Psoas muscle (tissue), 8 donors: Measurements from ENCODE around the gene CALHM2. TPM values are rescaled to one million over a fixed set of nuclear protein-coding genes. Genes with fewer than 3 reads are reported as not detected.

Experiments
- ATAC-seq, 4 donors: fragments of 200-7000 bp; cut with Tn5 transposase; one replicate each; pipeline ENCODE4 v1.9.1; 2020; ENCODE audit warnings: moderate library complexity in 3 of 4, mild to moderate bottlenecking in 2 of 4
- DNase-seq, 2 donors: peaks; one replicate each; pipeline ENCODE4 v3.0.0-alpha.2; 2020
- H3K27ac ChIP-seq: fragments of 200-600 bp; one replicate; pipeline ENCODE4 v1.8.0; 2022
- H3K27me3 ChIP-seq, 3 donors: fragments of 200-600 bp in 1 of 3; one replicate each; pipeline versions ENCODE4 v1.6.1 to v1.8.0; 2013 to 2022; ENCODE audit warnings: low read length in 2 of 3, mild to moderate bottlenecking in 2 of 3, moderate library complexity in 1 of 3; ENCODE audit not compliant: insufficient read depth in 3 of 3
- H3K36me3 ChIP-seq, 2 donors: fragments of 200-600 bp in 1 of 2; one replicate each; pipeline versions ENCODE4 v1.6.1 to v1.8.0; 2013 to 2022; ENCODE audit warnings: low read depth in 1 of 2, mild to moderate bottlenecking in 1 of 2, moderate library complexity in 1 of 2; ENCODE audit not compliant: insufficient read depth in 1 of 2
- H3K4me1 ChIP-seq: fragments of 200-600 bp; one replicate; pipeline ENCODE4 v1.8.0; 2022
- H3K4me3 ChIP-seq: fragments of 200-600 bp; one replicate; pipeline ENCODE4 v1.8.0; 2022; ENCODE audit warnings: mild to moderate bottlenecking
- H3K9me3 ChIP-seq: fragments of 200-600 bp; one replicate; pipeline ENCODE4 v1.8.0; 2022
- CTCF ChIP-seq: fragments of 200-600 bp; IDR thresholded peaks from one replicate; pipeline ENCODE4 v1.8.0; 2022; ENCODE audit warnings: antibody characterized with exemption
- WGBS, 3 donors: extraction: QIAGEN DNeasy Blood & Tissue Kit; methylation state at CpG; one replicate each; pipeline versions ENCODE4 v1.1.6 to v1.1.7; 2013; 5-methylcytosine and 5-hydroxymethylcytosine counted together
- intact Hi-C, 2 donors: fragments of 100-400 bp; cut with DNase I; formaldehyde crosslinking; loops; one replicate each; pipeline versions ENCODE4 v1.11.0 to v1.14.2; 2022
- polyA plus RNA-seq, 3 donors: library from polyadenylated mRNA; stranded (reverse); fragments of 200-250 nt; gene quantifications; one replicate each; pipeline ENCODE4 v1.2.3, GENCODE V29; 2013
- total RNA-seq, 4 donors: library from RNA; stranded (reverse); fragmentation: NEBNext Ultra II Directional in 2 of 4; extraction: Animal tissue kit (Norgen Biotek cat#: 25700) in 2 of 4; gene quantifications; one replicate each; pipeline versions ENCODE4 v1.2.1 to v1.2.4, GENCODE V29; 2021 to 2023
- donor health status: healthy with polysubstance abuse.
- donor health status: DM: no; HTN: no; CAD: no; lungs with moderate emphysema.
- donor health status: Bipolar disorder and iron deficiency.
- donor health status: healthy.
- donor health status: DM: yes; HTN: yes; CAD: no.
- donor health status: DM: no; HTN: no; CAD: no.
- donor health status: DM: no; HTN: no; CAD: no.
- donor health status: DM: yes; HTN: yes; CAD: no.

CALHM2 gene
- total and polyA plus RNA-seq, 7 donors: 6.3 to 9.3 (median 7.5) TPM

GRCh38 chr10:103473261-103473671 lies 21.1 kb upstream of the CALHM2 start:
- TF ChIP-seq CTCF: no peak
- ATAC-seq: no peak
- no peak overlapping the region for H3K27ac ChIP-seq
- no peaks in the 10 kb centered on the region for H3K27me3 ChIP-seq
- H3K36me3 ChIP-seq: no peaks in the 10 kb centered on the region
- H3K9me3 ChIP-seq: no peaks in the 10 kb centered on the region
- no peak overlapping the region for H3K4me3 ChIP-seq
- WGBS, 3 donors: 63 to 80% (median 73%) methylated on average over 32 of the region's 32 CpGs
- DNase-seq: peak in 1 of 2 donors; percentile 54
- no peaks in the 10 kb centered on the region for H3K4me1 ChIP-seq
- intact Hi-C loops: no loop called here

DNA sequence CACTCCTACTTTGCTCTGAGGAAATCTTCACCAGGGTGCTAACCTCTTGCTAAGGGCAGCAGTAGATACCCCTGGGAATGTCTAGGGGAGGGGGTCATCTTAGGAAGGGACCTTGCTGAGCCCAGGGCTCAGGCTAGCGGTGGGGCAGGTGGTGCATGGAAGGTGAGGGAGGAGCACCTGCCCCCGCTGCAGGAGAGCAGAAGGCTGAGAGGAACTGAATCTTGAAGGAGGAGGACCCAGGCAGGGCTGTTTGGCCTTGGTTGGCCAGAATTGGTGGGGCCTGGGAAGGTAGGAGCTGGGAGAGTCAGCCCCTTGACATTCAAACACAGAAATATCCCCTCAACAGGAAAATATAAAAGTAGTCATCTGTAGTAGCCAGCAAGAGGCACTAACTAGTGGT lies 19.8 kb upstream of the CALHM2 start:
- Histone ChIP-seq H3K9me3 (no peaks in the 10 kb centered on the region), H3K4me1 (no peaks in the 10 kb centered on the region), H3K27ac (no peak overlapping the region), H3K27me3 (no peaks in the 10 kb centered on the region), H3K36me3 (no peaks in the 10 kb centered on the region), H3K4me3 (no peak overlapping the region)
- DNase-seq (peak in 1 of 2 donors; percentile 38), ATAC-seq (no peak)
- intact Hi-C loops: no loop called here
- 93 to 98% (median 93%) methylated on average over 2 of the region's 2 CpGs for WGBS, 3 donors
- no peak for TF ChIP-seq CTCF

GRCh38 chr10:103470761-103471653 lies 18.8 kb upstream of the CALHM2 start:
- peak; percentile 55 to 72 for DNase-seq
- intact Hi-C loops: no loop called here
- Histone ChIP-seq H3K4me1 (no peaks in the 10 kb centered on the region), H3K4me3 (no peak overlapping the region), H3K36me3 (no peaks in the 10 kb centered on the region), H3K27ac (no peak overlapping the region), H3K9me3 (no peaks in the 10 kb centered on the region), H3K27me3 (no peaks in the 10 kb centered on the region)
- no peak for TF ChIP-seq CTCF
- peak in 3 of 4 donors; percentile 43 to 58 (median 56) for ATAC-seq
- 67 to 73% (median 72%) methylated on average over 14 of the region's 14 CpGs for WGBS, 3 donors

DNA sequence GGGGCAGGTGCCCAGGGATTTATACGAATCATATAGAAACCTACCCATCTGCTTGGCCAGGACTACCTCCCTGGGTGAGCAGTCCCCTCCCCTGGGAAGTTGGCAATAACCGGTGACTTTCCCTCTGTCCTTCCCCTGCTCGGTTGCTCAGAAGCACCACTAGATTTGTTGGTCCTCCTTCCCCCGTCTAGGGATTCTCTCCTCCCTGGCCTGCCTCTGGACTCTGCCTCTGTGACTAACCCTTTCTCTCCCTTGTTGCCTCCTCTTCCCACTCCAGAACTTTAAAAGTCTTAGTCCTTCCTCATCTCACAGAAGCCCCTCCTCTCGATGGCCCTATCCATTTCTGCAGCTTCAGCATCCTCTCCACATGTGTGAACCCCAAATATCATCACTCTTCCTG lies 17.0 kb upstream of the CALHM2 start:
- Histone ChIP-seq H3K4me3 (no peak overlapping the region), H3K4me1 (no peaks in the 10 kb centered on the region), H3K27ac (no peak overlapping the region), H3K36me3 (no peaks in the 10 kb centered on the region), H3K9me3 (no peaks in the 10 kb centered on the region), H3K27me3 (no peaks in the 10 kb centered on the region)
- WGBS, 3 donors: 41 to 50% (median 49%) methylated on average over 5 of the region's 5 CpGs
- DNase-seq: peak in 1 of 2 donors; percentile 19
- intact Hi-C loops: no loop called here
- no peak for ATAC-seq
- TF ChIP-seq CTCF: no peak
